Measurements from ENCODE around the gene NAP1L1.

NAP1L1 gene

DNA sequence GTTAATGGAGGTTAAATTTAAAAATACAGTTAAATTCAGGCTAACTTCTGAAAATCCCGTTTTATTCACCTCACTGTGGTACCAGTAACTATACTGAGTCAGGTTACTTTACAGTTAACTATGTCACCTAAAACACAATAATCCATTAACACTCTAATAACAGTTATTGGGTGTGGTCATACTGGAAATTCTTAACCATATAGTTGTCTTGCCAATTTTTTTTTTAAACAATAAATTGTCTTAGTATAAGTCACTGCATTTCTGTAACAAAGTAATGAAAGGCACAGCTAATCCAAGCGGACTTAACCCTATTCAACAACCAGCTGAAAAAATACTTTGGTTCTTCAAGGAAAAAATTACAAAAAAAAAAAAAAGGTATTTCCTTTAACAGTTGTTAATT lies 36.7 kb downstream of the NAP1L1 start:
- DNase-seq (ENCODE audit: low spot score): no peak
- in situ Hi-C loops (cut with MboI; ENCODE audit: low pct_unique_long_range_greater_than_20kb, low sequenced_read_pairs, unreplicated experiment): loop anchor here (25.0 kb wide), 1 partner anchor 710 kb away; the partner anchor contains the start of genes CAPS2 and GLIPR1L1
- TF ChIP-seq, protein P1, sequence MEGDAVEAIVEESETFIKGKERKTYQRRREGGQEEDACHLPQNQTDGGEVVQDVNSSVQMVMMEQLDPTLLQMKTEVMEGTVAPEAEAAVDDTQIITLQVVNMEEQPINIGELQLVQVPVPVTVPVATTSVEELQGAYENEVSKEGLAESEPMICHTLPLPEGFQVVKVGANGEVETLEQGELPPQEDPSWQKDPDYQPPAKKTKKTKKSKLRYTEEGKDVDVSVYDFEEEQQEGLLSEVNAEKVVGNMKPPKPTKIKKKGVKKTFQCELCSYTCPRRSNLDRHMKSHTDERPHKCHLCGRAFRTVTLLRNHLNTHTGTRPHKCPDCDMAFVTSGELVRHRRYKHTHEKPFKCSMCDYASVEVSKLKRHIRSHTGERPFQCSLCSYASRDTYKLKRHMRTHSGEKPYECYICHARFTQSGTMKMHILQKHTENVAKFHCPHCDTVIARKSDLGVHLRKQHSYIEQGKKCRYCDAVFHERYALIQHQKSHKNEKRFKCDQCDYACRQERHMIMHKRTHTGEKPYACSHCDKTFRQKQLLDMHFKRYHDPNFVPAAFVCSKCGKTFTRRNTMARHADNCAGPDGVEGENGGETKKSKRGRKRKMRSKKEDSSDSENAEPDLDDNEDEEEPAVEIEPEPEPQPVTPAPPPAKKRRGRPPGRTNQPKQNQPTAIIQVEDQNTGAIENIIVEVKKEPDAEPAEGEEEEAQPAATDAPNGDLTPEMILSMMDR (IDR thresholded peaks at IDR 0.05; ENCODE audit: extremely low read depth, insufficient read depth, missing control alignments): no peak

DNA sequence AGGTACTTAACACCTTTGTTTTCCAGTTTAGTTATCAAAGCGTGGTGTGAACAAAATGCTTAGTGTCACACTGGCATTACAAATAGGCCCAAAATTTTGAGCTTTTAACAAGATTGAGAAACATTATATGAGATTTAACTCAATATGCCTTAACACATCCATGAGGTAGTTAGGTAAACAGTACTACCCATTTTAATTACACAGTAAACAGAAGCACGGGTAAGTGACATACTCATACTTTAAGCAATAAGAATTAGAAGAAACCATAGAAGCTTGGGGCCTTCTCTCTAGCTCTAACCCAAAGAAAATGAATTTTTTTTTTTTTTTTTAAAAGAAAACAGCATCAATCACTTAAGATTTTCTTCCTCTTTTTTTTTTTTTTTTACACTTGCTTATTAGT lies 37.4 kb downstream of the NAP1L1 start:
- in situ Hi-C loops (cut with MboI; ENCODE audit: low pct_unique_long_range_greater_than_20kb, low sequenced_read_pairs, unreplicated experiment): loop anchor here (25.0 kb wide), 1 partner anchor 710 kb away; the partner anchor contains the start of genes CAPS2 and GLIPR1L1
- TF ChIP-seq, protein P1 (IDR thresholded peaks at IDR 0.05; ENCODE audit: extremely low read depth, insufficient read depth, missing control alignments): no peak
- no peak for DNase-seq (ENCODE audit: low spot score)

DNA sequence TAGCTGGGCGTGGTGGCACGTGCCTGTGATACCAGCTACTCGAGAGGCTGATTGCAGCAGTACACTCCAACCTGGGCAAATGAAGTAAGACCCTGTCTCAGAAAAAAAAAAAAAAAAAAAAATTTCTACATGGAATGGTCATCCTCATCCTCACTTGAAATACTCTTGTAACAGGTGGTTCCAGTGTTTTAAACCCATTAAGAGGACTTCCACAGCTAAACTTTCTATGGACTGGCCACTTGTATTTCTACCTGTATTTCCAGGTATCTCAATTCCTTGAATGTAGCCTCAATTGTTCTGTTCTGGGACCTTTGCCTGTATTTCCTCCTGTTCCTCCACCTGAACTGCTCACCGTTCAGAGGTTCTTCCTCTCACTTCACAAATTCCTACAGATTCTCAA lies 41.1 kb downstream of the NAP1L1 start:
- in situ Hi-C loops (cut with MboI; ENCODE audit: low pct_unique_long_range_greater_than_20kb, low sequenced_read_pairs, unreplicated experiment): loop anchor here (25.0 kb wide), 1 partner anchor 706 kb away; the partner anchor contains the start of genes CAPS2 and GLIPR1L1
- TF ChIP-seq, protein P1 (IDR thresholded peaks at IDR 0.05; ENCODE audit: extremely low read depth, insufficient read depth, missing control alignments): no peak
- DNase-seq (ENCODE audit: low spot score): no peak

DNA sequence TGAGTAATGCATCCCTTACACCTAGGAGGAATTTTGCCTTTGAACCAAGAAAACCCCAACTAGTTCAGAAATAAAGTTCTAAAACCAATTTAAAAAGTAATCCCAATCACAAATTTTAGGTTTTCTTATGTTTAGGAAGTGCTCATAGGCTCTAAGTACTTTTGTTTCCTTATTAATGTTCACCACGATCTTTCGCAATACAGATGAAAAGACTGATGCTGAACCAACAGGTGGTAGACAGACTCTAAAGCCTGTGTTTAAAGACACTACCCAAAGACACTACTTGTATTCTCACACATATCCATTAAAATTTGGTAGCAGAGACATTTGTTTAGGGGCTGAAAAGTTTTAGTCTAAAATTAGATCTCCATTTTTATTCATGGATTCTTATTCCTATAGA lies 42.3 kb downstream of the NAP1L1 start:
- TF ChIP-seq, protein P1 (IDR thresholded peaks at IDR 0.05; ENCODE audit: extremely low read depth, insufficient read depth, missing control alignments): no peak
- in situ Hi-C loops (cut with MboI; ENCODE audit: low pct_unique_long_range_greater_than_20kb, low sequenced_read_pairs, unreplicated experiment): loop anchor here (25.0 kb wide), 1 partner anchor 705 kb away; the partner anchor contains the start of genes CAPS2 and GLIPR1L1
- no peak for DNase-seq (ENCODE audit: low spot score)

DNA sequence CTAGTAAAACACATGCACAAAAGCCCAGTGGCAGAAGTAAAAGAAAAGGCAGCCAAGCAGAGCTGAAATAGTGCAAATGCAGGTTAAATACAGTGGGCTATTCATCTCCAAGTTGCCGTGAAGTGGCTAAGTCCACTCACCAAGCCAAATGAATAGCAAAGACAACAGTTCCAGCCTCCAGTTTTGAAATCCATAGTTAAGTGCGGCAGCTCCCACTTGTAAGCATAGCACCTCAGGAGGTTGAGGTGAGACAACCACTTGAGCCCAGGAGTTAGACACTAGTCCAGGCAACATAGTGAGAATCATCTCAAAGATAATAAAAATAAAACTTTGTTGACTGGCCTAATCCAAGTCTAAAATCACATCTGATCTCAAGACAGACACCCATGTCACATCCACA lies 43.1 kb downstream of the NAP1L1 start:
- no peak for DNase-seq (ENCODE audit: low spot score)
- TF ChIP-seq, protein P1 (IDR thresholded peaks at IDR 0.05; ENCODE audit: extremely low read depth, insufficient read depth, missing control alignments): no peak
- in situ Hi-C loops (cut with MboI; ENCODE audit: low pct_unique_long_range_greater_than_20kb, low sequenced_read_pairs, unreplicated experiment): loop anchor here (25.0 kb wide), 1 partner anchor 704 kb away; the partner anchor contains the start of genes CAPS2 and GLIPR1L1

DNA sequence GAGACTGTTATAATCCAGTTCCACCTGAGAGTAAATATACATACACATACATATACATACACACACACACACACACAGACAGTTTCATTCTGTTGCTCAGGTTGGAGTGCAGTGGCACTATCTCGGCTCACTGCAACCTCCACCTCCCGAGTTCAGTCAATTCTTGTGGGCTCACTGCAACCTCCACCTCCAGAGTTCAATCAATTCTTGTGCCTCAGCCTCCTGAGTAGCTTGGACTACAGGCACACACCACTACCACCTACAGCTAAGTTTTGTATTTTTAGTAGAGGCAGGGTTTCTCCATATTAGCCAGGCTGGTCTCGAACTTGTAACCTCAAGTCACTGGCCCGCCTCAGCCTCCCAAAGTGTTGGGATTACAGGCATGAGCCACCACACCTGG lies 44.0 kb downstream of the NAP1L1 start:
- TF ChIP-seq, protein P1 (IDR thresholded peaks at IDR 0.05; ENCODE audit: extremely low read depth, insufficient read depth, missing control alignments): no peak

More for the DNA sequence above, 44.0 kb downstream of the NAP1L1 start:
- no peak for DNase-seq (ENCODE audit: low spot score)
- in situ Hi-C loops (cut with MboI; ENCODE audit: low pct_unique_long_range_greater_than_20kb, low sequenced_read_pairs, unreplicated experiment): loop anchor here (25.0 kb wide), 1 partner anchor 703 kb away; the partner anchor contains the start of genes CAPS2 and GLIPR1L1
